MM.1S (cell line): ENCODE results near the gene TRMT13.

Experiments used
- DNase-seq: peaks from one replicate; pipeline ENCODE4 v3.0.0-alpha.2; 2015
- H2AFZ ChIP-seq: fragments of 300-600 bp; sonication (generic); 2 replicates; pipeline ENCODE4 v1.6.0; 2016; ENCODE audit warnings: antibody characterized with exemption, low read length
- H3F3A ChIP-seq: fragments of 300-600 bp; sonication (generic); 2 replicates; pipeline ENCODE4 v1.6.1; 2016; ENCODE audit warnings: mild to moderate bottlenecking, antibody characterized with exemption, low read length, moderate library complexity, mixed read lengths; ENCODE audit not compliant: insufficient read depth
- H3K27ac ChIP-seq: fragments of 300-600 bp; sonication (generic); 2 replicates; pipeline ENCODE4 v1.5.1; 2016; ENCODE audit warnings: mild to moderate bottlenecking, low read length
- H3K27me3 ChIP-seq: fragments of 300-600 bp; sonication (generic); replicated peaks from 2 replicates; pipeline ENCODE4 v1.6.0; 2016; ENCODE audit warnings: low read length; ENCODE audit not compliant: insufficient read depth
- H3K36me3 ChIP-seq: fragments of 300-600 bp; sonication (generic); replicated peaks from 2 replicates; pipeline ENCODE4 v1.6.1; 2016; ENCODE audit warnings: mild to moderate bottlenecking, low read length, mixed read lengths; ENCODE audit not compliant: insufficient read depth
- H3K4me1 ChIP-seq: fragments of 300-600 bp; sonication (generic); 2 replicates; pipeline ENCODE4 v1.6.1; 2016; ENCODE audit warnings: low read length, mixed read lengths
- H3K4me2 ChIP-seq: fragments of 300-600 bp; sonication (generic); 2 replicates; pipeline ENCODE4 v1.6.0; 2016; ENCODE audit warnings: low read depth, low read length
- H3K4me3 ChIP-seq: fragments of 300-600 bp; sonication (generic); 2 replicates; pipeline ENCODE4 v1.5.1; 2016; ENCODE audit warnings: low read length, mixed read lengths
- H3K79me2 ChIP-seq: fragments of 300-600 bp; sonication (generic); 2 replicates; pipeline ENCODE4 v1.6.1; 2016; ENCODE audit warnings: mixed run types, low read length, mixed read lengths
- H3K9ac ChIP-seq: fragments of 300-600 bp; sonication (generic); 2 replicates; pipeline ENCODE4 v1.6.1; 2016; ENCODE audit warnings: low read length, mixed read lengths
- H3K9me2 ChIP-seq: fragments of 300-600 bp; sonication (generic); replicated peaks from 2 replicates; pipeline ENCODE4 v1.6.1; 2016; ENCODE audit warnings: mild to moderate bottlenecking, low read length, mixed read lengths; ENCODE audit not compliant: insufficient read depth
- H3K9me3 ChIP-seq: fragments of 300-600 bp; sonication (generic); replicated peaks from 2 replicates; pipeline ENCODE4 v1.6.1; 2016; ENCODE audit warnings: mild to moderate bottlenecking, low read length, mixed read lengths; ENCODE audit not compliant: insufficient read depth
- H4K20me1 ChIP-seq: fragments of 300-600 bp; sonication (generic); 2 replicates; pipeline ENCODE4 v1.6.1; 2016; ENCODE audit warnings: mild to moderate bottlenecking, low read length, moderate library complexity, mixed read lengths; ENCODE audit not compliant: insufficient read depth
- CTCF ChIP-seq: fragments of 300-600 bp; sonication (generic); IDR thresholded peaks from 2 replicates; pipeline ENCODE4 v1.5.1; 2016; ENCODE audit warnings: antibody characterized with exemption, low read length, mixed read lengths
- EZH2 ChIP-seq: fragments of 300-600 bp; sonication (generic); optimal IDR thresholded peaks from 2 replicates; pipeline ENCODE3; 2017; ENCODE audit warnings: low read depth, mild to moderate bottlenecking, antibody characterized with exemption, low read length, mixed read lengths
- EZH2phosphoT487 ChIP-seq: fragments of 300-600 bp; sonication (generic); IDR thresholded peaks from 2 replicates; pipeline ENCODE4 v1.6.1; 2018; ENCODE audit warnings: antibody characterized with exemption, low read length

The TRMT13 gene

GRCh38 chr1:100146958-100147357, 14.0 kb downstream of the TRMT13 start:
- no peak for TF ChIP-seq EZH2phosphoT487
- TF ChIP-seq CTCF, result no peak
- no peak for TF ChIP-seq EZH2
- Histone ChIP-seq H3K9me3 (no peaks in the 10 kb centered on the region), H3K4me2 (no peak overlapping the region), H3F3A (no peaks in the 10 kb centered on the region), H3K27ac (no peak overlapping the region), H2AFZ (no peak overlapping the region), H3K9ac (no peak overlapping the region), H3K4me1 (peaks cover 1% of the 10 kb centered on the region; the same call in 1 of the 2 replicates), H3K79me2 (no peaks in the 10 kb centered on the region), H3K9me2 (no peaks in the 10 kb centered on the region), H3K27me3 (no peaks in the 10 kb centered on the region), H3K4me3 (no peak overlapping the region), H4K20me1 (no peaks in the 10 kb centered on the region), H3K36me3 (no peaks in the 10 kb centered on the region)
- DNase-seq, result no peak

GRCh38 chr1:100147875-100148274, 14.9 kb downstream of the TRMT13 start:
- H3K9me3 ChIP-seq, result no peaks in the 10 kb centered on the region
- H3K27me3 ChIP-seq, result no peaks in the 10 kb centered on the region
- peaks cover 8% of the 10 kb centered on the region; the same call in 1 of the 2 replicates for H3K4me1 ChIP-seq
- H2AFZ ChIP-seq, result no peak overlapping the region
- no peaks in the 10 kb centered on the region for H3K36me3 ChIP-seq
- H4K20me1 ChIP-seq, result no peaks in the 10 kb centered on the region
- DNase-seq, result no peak
- H3K4me3 ChIP-seq, result no peak overlapping the region
- no peaks in the 10 kb centered on the region for H3K9me2 ChIP-seq
- no peak overlapping the region for H3K9ac ChIP-seq
- no peaks in the 10 kb centered on the region for H3F3A ChIP-seq
- no peak for TF ChIP-seq EZH2
- TF ChIP-seq CTCF, result no peak
- no peak for TF ChIP-seq EZH2phosphoT487
- H3K4me2 ChIP-seq, result no peak overlapping the region
- no peaks in the 10 kb centered on the region for H3K79me2 ChIP-seq
- H3K27ac ChIP-seq, result no peak overlapping the region

- H3K27ac ChIP-seq, result no peak overlapping the region
- H3K9me2 ChIP-seq, result no peaks in the 10 kb centered on the region
- no peak overlapping the region for H3K4me2 ChIP-seq
- no peak overlapping the region for H2AFZ ChIP-seq
- H3K9me3 ChIP-seq, result no peaks in the 10 kb centered on the region
- H3K4me1 ChIP-seq, result peaks cover 8% of the 10 kb centered on the region; the same call in 1 of the 2 replicates
- no peaks in the 10 kb centered on the region for H4K20me1 ChIP-seq
- H3K9ac ChIP-seq, result no peak overlapping the region
- H3K36me3 ChIP-seq, result no peaks in the 10 kb centered on the region
- no peak overlapping the region for H3K4me3 ChIP-seq
- H3F3A ChIP-seq, result no peaks in the 10 kb centered on the region
- no peaks in the 10 kb centered on the region for H3K79me2 ChIP-seq
- DNase-seq, result no peak
- no peaks in the 10 kb centered on the region for H3K27me3 ChIP-seq
- TF ChIP-seq CTCF (no peak), EZH2phosphoT487 (no peak), EZH2 (no peak)
Observed at GRCh38 chr1:100151679-100152078, 18.7 kb downstream of the TRMT13 start.
